Measurements from ENCODE around the gene AGPS.
"Not testable (repeated sequence)": the region's sequence is repeated elsewhere in the genome, so short reads cannot be mapped to it uniquely, and the experiment has no call there.

DNA sequence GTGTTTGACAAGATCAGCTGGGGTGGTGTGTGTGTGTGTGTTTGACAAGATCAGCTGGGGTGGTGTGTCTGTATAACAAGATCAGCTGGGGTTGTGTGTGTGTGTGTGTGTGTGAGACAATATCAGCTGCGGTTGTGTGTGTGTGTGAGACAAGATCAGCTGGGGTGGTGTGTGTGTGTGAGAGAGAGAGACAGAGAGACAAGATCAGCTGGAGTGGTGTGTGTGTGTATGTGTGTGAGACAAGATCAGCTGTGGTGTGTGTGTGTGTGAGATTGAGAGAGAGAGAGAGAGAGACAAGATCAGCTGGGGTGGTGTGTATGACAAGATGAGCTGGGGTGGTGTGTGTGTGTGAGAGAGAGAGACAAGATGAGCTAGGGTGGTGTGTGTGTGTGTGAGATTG is 41.5 kb upstream of the AGPS start:
- TF ChIP-seq, protein P1, sequence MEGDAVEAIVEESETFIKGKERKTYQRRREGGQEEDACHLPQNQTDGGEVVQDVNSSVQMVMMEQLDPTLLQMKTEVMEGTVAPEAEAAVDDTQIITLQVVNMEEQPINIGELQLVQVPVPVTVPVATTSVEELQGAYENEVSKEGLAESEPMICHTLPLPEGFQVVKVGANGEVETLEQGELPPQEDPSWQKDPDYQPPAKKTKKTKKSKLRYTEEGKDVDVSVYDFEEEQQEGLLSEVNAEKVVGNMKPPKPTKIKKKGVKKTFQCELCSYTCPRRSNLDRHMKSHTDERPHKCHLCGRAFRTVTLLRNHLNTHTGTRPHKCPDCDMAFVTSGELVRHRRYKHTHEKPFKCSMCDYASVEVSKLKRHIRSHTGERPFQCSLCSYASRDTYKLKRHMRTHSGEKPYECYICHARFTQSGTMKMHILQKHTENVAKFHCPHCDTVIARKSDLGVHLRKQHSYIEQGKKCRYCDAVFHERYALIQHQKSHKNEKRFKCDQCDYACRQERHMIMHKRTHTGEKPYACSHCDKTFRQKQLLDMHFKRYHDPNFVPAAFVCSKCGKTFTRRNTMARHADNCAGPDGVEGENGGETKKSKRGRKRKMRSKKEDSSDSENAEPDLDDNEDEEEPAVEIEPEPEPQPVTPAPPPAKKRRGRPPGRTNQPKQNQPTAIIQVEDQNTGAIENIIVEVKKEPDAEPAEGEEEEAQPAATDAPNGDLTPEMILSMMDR (IDR thresholded peaks at IDR 0.05), result not testable (repeated sequence)
- not testable (repeated sequence) for TF ChIP-seq POLR2A (IDR thresholded peaks at IDR 0.05)
